AG10803 (cell line): ENCODE results near the gene IGFLR1.

Source experiments
- DNase-seq: peaks from one replicate; pipeline ENCODE4 v3.0.0; 2010; ENCODE audit warnings: low read depth
- H3K4me3 ChIP-seq: 2 replicates; pipeline ENCODE4 v1.5.1; 2011; ENCODE audit warnings: mild to moderate bottlenecking, low read length, control low read depth
- TF ChIP-seq, protein P1 (sequence below): conservative IDR thresholded peaks from 2 replicates; pipeline ENCODE4 v1.5.1; 2011; ENCODE audit warnings: mild to moderate bottlenecking, low read length, control low read depth, inconsistent platforms

Gene IGFLR1

DNA sequence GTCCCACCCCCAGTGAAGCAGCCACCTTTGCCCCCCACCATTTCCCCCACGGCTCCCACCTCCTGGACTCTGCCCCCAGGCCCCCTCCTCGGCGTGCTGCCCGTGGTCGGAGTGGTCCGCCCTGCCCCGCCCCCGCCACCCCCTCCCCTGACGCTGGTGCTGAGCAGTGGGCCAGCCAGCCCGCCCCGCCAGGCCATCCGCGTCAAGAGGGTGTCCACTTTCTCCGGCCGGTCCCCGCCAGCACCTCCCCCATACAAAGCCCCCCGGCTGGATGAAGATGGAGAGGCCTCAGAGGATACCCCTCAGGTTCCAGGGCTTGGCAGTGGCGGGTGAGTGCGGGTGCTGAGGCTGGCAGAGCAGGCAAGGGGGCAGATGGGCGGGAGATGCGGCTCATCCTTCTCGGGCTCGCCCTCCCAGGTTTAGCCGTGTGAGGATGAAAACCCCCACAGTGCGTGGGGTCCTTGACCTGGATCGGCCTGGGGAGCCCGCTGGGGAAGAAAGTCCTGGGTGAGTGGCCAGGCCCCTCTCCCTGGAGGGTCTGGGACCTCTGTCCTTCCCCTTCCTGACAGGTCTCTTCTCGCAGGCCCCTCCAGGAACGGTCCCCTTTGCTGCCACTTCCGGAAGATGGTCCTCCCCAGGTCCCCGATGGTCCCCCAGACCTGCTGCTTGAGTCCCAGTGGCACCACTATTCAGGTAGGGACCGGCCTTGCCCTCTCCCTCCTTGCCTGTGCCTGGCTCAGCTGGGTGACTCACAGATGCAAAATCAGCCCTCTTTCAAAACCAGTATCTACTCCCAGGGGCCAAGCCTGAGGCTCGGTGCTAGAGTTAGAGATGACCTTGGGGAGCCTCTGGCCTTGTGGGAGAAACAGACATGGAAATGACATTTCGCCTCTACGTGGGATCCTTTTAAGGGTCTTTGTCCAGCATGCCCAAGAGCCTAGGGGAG lies 8.8 kb downstream of the IGFLR1 start:
- TF ChIP-seq, protein P1, sequence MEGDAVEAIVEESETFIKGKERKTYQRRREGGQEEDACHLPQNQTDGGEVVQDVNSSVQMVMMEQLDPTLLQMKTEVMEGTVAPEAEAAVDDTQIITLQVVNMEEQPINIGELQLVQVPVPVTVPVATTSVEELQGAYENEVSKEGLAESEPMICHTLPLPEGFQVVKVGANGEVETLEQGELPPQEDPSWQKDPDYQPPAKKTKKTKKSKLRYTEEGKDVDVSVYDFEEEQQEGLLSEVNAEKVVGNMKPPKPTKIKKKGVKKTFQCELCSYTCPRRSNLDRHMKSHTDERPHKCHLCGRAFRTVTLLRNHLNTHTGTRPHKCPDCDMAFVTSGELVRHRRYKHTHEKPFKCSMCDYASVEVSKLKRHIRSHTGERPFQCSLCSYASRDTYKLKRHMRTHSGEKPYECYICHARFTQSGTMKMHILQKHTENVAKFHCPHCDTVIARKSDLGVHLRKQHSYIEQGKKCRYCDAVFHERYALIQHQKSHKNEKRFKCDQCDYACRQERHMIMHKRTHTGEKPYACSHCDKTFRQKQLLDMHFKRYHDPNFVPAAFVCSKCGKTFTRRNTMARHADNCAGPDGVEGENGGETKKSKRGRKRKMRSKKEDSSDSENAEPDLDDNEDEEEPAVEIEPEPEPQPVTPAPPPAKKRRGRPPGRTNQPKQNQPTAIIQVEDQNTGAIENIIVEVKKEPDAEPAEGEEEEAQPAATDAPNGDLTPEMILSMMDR, result no peak
- DNase-seq, result no peak

DNA sequence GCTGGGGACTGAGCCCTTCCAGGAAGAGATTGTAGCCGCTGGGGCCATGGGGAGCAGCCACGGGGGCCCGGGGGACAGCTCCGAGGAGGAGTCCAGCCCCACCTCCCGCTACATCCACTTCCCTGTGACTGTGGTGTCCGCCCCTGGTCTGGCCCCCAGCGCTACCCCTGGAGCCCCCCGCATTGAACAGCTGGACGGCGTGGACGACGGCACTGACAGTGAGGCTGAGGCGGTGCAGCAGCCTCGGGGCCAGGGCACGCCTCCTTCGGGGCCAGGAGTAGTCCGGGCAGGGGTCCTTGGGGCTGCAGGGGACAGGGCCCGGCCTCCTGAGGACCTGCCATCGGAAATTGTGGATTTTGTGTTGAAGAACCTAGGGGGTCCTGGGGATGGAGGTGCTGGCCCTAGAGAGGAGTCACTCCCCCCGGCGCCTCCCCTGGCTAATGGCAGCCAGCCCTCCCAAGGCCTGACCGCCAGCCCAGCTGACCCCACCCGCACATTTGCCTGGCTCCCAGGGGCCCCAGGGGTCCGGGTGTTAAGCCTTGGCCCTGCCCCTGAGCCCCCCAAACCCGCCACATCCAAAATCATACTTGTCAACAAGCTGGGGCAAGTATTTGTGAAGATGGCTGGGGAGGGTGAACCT lies 9.6 kb downstream of the IGFLR1 start:
- TF ChIP-seq, protein P1, result no peak
- no peak overlapping the region for H3K4me3 ChIP-seq
- DNase-seq, result no peak

More for the DNA sequence above, 8.8 kb downstream of the IGFLR1 start:
- H3K4me3 ChIP-seq, result no peak overlapping the region

DNA sequence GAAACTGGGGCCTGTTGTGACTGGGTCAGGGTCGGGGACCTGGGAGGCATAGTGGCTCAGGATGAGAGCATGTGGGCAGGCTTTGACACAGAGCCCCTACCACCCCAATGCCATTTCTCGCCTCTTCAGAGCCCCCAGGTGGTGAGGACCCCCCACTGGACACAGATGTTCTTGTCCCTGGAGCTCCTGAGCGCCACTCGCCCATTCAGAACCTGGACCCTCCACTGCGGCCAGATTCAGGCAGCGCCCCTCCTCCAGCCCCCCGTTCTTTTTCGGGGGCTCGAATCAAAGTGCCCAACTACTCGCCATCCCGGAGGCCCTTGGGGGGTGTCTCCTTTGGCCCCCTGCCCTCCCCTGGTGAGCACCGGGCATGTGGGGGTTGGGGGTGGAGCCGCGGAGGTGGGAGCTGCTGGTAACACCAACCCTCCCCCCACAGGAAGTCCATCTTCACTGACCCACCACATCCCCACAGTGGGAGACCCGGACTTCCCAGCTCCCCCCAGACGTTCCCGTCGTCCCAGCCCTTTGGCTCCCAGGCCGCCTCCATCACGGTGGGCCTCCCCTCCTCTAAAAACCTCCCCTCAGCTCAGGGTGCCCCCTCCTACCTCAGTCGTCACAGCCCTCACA lies 10.4 kb downstream of the IGFLR1 start:
- no peak for DNase-seq
- H3K4me3 ChIP-seq, result no peak overlapping the region
- TF ChIP-seq, protein P1, result no peak

DNA sequence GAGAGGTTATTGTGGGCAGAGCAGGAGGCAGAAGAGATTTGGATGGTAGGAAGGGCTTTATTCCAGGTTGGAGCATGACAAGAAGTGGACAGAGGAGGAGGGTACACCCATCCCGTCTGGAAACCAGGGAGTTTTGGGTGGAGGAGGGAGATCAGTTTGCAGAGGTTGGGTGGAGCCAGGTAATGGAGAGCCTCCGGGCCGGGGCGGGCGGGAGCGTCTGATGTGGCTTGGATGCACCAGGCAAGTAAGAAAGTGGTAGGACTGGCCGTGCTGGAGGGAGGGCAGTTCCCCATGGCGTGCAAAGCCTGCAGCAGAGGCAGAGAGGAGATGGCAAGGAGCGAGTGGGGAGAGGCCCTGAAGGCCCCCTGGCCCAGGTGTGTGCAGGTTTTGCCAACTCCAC lies 10.9 kb downstream of the IGFLR1 start:
- TF ChIP-seq, protein P1, result no peak
- DNase-seq, result no peak
- no peak overlapping the region for H3K4me3 ChIP-seq

DNA sequence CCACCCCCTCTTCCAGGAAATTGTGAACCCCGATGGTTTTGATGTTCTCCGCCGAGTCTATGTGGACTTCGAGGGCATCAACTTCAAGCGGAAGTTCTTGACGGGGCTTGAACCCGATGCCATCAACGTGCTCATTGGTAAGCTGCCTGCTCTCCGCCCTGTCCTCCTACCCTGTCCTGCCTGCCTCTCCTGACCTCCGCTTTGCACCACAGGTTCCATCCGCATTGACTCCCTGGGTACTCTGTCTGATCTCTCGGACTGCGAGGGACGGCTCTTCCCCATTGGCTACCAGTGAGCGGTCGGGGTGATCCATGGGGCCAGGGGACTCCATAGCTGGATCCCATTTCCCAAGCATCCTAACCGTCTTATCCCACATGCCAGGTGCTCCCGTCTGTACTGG lies 11.9 kb downstream of the IGFLR1 start:
- TF ChIP-seq, protein P1, result no peak
- no peak overlapping the region for H3K4me3 ChIP-seq
- DNase-seq, result no peak

DNA sequence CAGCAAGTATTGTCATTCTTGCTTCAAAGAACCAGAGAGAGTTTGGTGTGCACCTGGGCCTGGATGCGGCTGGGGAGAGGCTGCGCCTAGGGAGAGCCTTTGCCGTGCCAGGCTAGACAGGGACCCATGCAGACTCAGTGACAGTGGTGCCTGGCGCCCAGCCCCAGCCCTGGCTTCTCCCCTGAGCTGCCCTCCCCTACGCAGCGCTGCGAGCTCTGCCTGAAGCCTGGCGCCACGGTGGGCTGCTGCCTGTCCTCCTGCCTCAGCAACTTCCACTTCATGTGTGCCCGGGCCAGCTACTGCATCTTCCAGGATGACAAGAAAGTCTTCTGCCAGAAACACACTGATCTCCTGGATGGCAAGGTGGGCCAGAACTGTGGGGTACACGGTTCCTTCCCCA lies 12.5 kb downstream of the IGFLR1 start:
- H3K4me3 ChIP-seq, result no peak overlapping the region
- no peak for DNase-seq
- TF ChIP-seq, protein P1, result no peak
